ENCODE data around the gene NTM. TPM values are rescaled to one million over a fixed set of nuclear protein-coding genes. Genes with fewer than 3 reads are reported as not detected.

NTM gene
- total RNA-seq, 1 donor from 2014 or later, result 92.1 TPM

DNA sequence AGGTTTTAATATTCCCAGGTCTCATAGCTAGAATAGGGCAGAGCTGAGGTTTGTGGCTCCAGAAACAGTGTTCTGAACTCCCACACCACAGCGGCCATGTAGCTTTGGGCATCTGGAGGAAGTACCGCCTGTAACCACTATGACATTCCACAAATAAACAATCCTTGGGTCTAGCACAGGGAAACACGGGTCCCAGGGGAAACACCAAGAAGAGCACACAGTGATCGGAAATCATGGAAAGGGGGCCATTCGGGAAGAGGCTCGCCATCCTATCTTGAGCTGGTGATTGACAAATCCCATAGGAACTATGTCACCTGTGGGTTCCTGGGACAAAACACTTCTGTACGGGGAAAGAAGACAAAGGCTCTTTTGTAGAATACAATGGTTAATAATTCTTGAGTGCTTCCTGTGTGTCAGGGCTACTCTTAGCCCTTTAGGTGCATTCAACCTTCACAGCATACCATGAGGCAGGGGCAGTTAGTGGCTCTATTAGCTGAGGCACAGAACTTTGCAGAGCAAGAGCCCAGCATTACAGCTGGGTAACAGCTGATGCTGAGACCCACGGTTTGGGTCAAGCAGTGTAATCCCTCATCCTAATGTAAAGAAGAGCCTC, 514.2 kb downstream of the NTM start:
- H3K36me3 Mint-ChIP-seq (ENCODE audit: low read depth), result no peaks in the 10 kb centered on the region
- no peaks in the 10 kb centered on the region for H3K27me3 Mint-ChIP-seq (ENCODE audit: low read depth)
- DNase-seq (ENCODE audit: low spot score), result no peak
- no peaks in the 10 kb centered on the region for H3K9me3 Mint-ChIP-seq (ENCODE audit: low read depth)
- no peak for TF ChIP-seq CTCF (IDR thresholded peaks at IDR 0.05)
- H3K27ac Mint-ChIP-seq (ENCODE audit: unreplicated experiment), result no peak overlapping the region
- no peak overlapping the region for H3K4me3 Mint-ChIP-seq (ENCODE audit: unreplicated experiment)
- peaks cover 10% of the 10 kb centered on the region for H3K4me1 Mint-ChIP-seq (ENCODE audit: low read depth)

DNA sequence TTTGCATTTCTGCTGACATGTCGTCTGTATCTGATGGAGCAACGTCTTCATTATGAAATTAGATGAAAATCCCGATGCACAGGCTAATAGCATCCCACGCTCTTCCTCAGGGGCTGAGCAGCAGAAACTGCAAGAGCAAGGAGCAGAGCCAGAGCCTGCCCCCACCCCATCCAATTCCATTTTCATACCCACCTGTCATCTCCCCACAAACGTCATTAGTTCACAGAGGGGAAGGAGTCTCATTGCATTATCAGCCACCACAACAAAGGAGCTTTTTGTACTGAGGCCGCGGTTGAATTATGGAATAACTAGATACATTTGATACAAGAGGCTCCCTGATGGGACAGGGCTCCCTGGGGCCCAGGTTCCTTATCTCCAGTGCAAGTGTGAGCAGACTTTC, 515.0 kb downstream of the NTM start:
- Mint-ChIP-seq H3K36me3 (ENCODE audit: low read depth) (no peaks in the 10 kb centered on the region), H3K27me3 (ENCODE audit: low read depth) (no peaks in the 10 kb centered on the region), H3K9me3 (ENCODE audit: low read depth) (no peaks in the 10 kb centered on the region)

DNA sequence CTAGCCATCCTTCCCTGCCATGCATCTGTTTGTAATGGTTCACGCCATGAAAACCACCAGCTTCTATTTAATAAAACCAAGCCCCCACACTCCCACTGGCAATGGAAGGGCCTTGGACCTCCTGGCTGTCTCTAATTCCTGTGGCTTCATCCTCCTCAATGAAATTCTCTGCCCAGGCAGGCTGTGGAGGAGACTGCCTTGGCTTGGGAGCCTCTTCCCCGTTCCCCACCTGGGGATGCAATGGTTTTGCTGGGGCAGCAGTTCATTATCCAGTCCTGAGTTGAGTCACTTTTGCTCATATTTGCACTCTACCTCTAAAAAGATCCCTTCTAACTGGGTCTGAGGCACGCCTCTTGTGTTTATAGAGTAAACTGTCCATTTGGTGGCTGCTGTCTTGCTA, 515.8 kb downstream of the NTM start:
- DNase-seq (ENCODE audit: low spot score), result no peak
- no peaks in the 10 kb centered on the region for H3K9me3 Mint-ChIP-seq (ENCODE audit: low read depth)
- H3K4me1 Mint-ChIP-seq (ENCODE audit: low read depth), result peaks cover 10% of the 10 kb centered on the region
- H3K4me3 Mint-ChIP-seq (ENCODE audit: unreplicated experiment), result no peak overlapping the region
- no peaks in the 10 kb centered on the region for H3K27me3 Mint-ChIP-seq (ENCODE audit: low read depth)
- peak overlapping the region; percentile 34 for H3K27ac Mint-ChIP-seq (ENCODE audit: unreplicated experiment)
- no peaks in the 10 kb centered on the region for H3K36me3 Mint-ChIP-seq (ENCODE audit: low read depth)
- no peak for TF ChIP-seq CTCF (IDR thresholded peaks at IDR 0.05)

More for the DNA sequence above, 515.0 kb downstream of the NTM start:
- Mint-ChIP-seq H3K4me3 (ENCODE audit: unreplicated experiment) (no peak overlapping the region), H3K4me1 (ENCODE audit: low read depth) (peaks cover 10% of the 10 kb centered on the region), H3K27ac (ENCODE audit: unreplicated experiment) (no peak overlapping the region)
- no peak for DNase-seq (ENCODE audit: low spot score)
- TF ChIP-seq CTCF (IDR thresholded peaks at IDR 0.05), result no peak

DNA sequence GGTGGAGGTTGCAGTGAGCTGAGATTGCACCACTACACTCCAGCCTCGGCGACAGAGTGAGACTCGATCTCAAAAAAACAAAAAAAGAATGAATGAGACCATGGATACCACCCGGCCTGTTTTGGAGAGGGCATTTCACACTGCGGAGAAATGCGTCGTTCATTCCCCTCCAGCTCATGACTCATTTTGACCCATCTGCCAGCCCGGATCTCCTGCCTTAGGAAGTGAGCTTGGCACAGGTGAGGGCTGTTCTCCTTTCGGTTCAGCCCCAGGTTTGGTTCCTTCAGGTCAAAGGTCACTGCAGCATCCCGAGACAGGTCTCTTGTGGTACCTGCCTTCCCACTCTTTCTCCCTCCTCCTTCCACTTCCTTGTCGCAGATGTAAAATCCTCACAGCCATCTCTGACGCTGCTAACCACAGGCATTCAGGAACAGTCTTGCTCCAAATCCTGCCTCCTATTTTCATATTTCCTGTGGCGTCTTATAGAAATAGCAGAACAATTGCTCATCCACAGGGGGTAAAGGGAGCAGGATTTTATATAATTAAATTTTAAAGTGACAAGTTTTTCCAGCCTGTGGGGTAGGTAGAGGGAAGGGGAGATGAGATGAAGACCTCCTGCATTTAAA, 517.9 kb downstream of the NTM start:
- no peak for DNase-seq (ENCODE audit: low spot score)
- no peak for TF ChIP-seq CTCF (IDR thresholded peaks at IDR 0.05)
- H3K27ac Mint-ChIP-seq (ENCODE audit: unreplicated experiment), result no peak overlapping the region
- no peaks in the 10 kb centered on the region for H3K36me3 Mint-ChIP-seq (ENCODE audit: low read depth)
- peaks cover 12% of the 10 kb centered on the region for H3K4me1 Mint-ChIP-seq (ENCODE audit: low read depth)
- no peaks in the 10 kb centered on the region for H3K9me3 Mint-ChIP-seq (ENCODE audit: low read depth)
- peak overlapping the region; percentile 28 for H3K4me3 Mint-ChIP-seq (ENCODE audit: unreplicated experiment)
- no peaks in the 10 kb centered on the region for H3K27me3 Mint-ChIP-seq (ENCODE audit: low read depth)

DNA sequence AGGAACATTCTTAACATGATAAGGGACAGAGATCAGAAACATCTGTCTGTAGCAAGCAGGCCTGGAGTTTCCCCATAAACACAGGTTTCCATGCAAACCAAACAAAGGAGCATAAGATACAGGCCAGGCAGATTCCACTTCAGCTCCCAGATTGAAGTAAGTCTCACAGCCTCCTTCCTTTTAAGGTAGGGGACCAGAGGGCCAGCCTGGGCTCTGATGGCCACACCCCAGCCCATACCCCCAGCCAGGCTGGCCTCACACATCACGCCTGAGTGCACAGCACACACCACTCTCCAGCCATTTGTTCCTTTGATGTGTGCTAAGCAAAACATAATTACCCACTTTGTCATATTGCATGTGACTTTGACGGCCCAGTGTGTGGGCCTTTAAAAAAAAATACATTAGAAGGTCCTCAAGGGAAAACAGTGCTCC, 518.7 kb downstream of the NTM start:
- no peaks in the 10 kb centered on the region for H3K36me3 Mint-ChIP-seq (ENCODE audit: low read depth)
- no peak overlapping the region for H3K27ac Mint-ChIP-seq (ENCODE audit: unreplicated experiment)
- TF ChIP-seq CTCF (IDR thresholded peaks at IDR 0.05), result no peak
- no peak overlapping the region for H3K4me3 Mint-ChIP-seq (ENCODE audit: unreplicated experiment)
- DNase-seq (ENCODE audit: low spot score), result no peak
- no peaks in the 10 kb centered on the region for H3K9me3 Mint-ChIP-seq (ENCODE audit: low read depth)
- H3K27me3 Mint-ChIP-seq (ENCODE audit: low read depth), result no peaks in the 10 kb centered on the region
- peaks cover 14% of the 10 kb centered on the region for H3K4me1 Mint-ChIP-seq (ENCODE audit: low read depth)
